ENCODE measurements around the gene TMX1. TPM values are rescaled to one million over a fixed set of nuclear protein-coding genes. Genes with fewer than 3 reads are reported as not detected.
"Not testable (repeated sequence)": the region's sequence is repeated elsewhere in the genome, so short reads cannot be mapped to it uniquely, and the experiment has no call there.

TMX1 gene
- 42.8 and 47.7 TPM in 2 replicates for total RNA-seq (2014; rRNA removed; shearing (Covaris generic))

- peaks cover 11% of the 10 kb centered on the region; the same call in 1 of the 2 replicates for H3K36me3 ChIP-seq
- H3K27ac ChIP-seq, result peak within 1 kb of the TSS; percentile 75
- peaks cover 6% of the 10 kb centered on the region; the same call in 1 of the 2 replicates for H3K4me1 ChIP-seq
- peak within 1 kb of the TSS; percentile 78 for H3K4me3 ChIP-seq
- peak; percentile 98 to 99 for DNase-seq
- H3K27me3 ChIP-seq, result no peaks in the 10 kb centered on the region
- no peaks in the 10 kb centered on the region for H3K9me3 ChIP-seq (replicated peaks)
Observed at GRCh38 chr14:51239813-51240803, at the start of gene TMX1. TSS of gene TMX1 (plus strand) at chr14:51240247. CDS start at chr14:51240293, 46 bp downstream.

- DNase-seq, result no peak
- H3K4me1 ChIP-seq, result peaks cover 23% of the 10 kb centered on the region
- H3K27me3 ChIP-seq, result no peaks in the 10 kb centered on the region
- H3K4me3 ChIP-seq, result no peak overlapping the region
- no peaks in the 10 kb centered on the region for H3K36me3 ChIP-seq
- H3K27ac ChIP-seq, result no peak overlapping the region
- no peaks in the 10 kb centered on the region for H3K9me3 ChIP-seq (replicated peaks)
Observed at GRCh38 chr14:51201890-51202289, 38.2 kb upstream of the TMX1 start.

- DNase-seq, result no peak
- Histone ChIP-seq H3K4me3 (no peak overlapping the region), H3K27ac (no peak overlapping the region), H3K4me1 (peaks cover 28% of the 10 kb centered on the region), H3K27me3 (no peaks in the 10 kb centered on the region), H3K36me3 (no peaks in the 10 kb centered on the region), H3K9me3 (replicated peaks) (no peaks in the 10 kb centered on the region)
Observed at GRCh38 chr14:51202914-51203665, 37.0 kb upstream of the TMX1 start.

- Histone ChIP-seq H3K9me3 (replicated peaks) (no peaks in the 10 kb centered on the region), H3K4me1 (peaks cover 28% of the 10 kb centered on the region), H3K4me3 (no peak overlapping the region), H3K27me3 (no peaks in the 10 kb centered on the region), H3K36me3 (no peaks in the 10 kb centered on the region), H3K27ac (no peak overlapping the region)
- no peak for DNase-seq
Observed at GRCh38 chr14:51203881-51204280, 36.2 kb upstream of the TMX1 start.

- Histone ChIP-seq H3K4me3 (no peak overlapping the region), H3K4me1 (peaks cover 28% of the 10 kb centered on the region), H3K27ac (peak overlapping the region; percentile 80), H3K36me3 (no peaks in the 10 kb centered on the region), H3K27me3 (no peaks in the 10 kb centered on the region), H3K9me3 (replicated peaks) (no peaks in the 10 kb centered on the region)
- peak; percentile 62 to 73 for DNase-seq
Observed at GRCh38 chr14:51205486-51205885, 34.6 kb upstream of the TMX1 start.

- Histone ChIP-seq H3K27me3 (no peaks in the 10 kb centered on the region), H3K36me3 (no peaks in the 10 kb centered on the region), H3K9me3 (replicated peaks) (no peaks in the 10 kb centered on the region), H3K4me3 (no peak overlapping the region), H3K27ac (peak overlapping the region; percentile 80), H3K4me1 (peaks cover 31% of the 10 kb centered on the region)
- DNase-seq, result peak in 1 of 2 experiments; percentile 16
Observed at GRCh38 chr14:51206462-51206861, 33.6 kb upstream of the TMX1 start.

- Histone ChIP-seq H3K4me3 (no peak overlapping the region), H3K27ac (no peak overlapping the region), H3K36me3 (no peaks in the 10 kb centered on the region), H3K4me1 (peaks cover 32% of the 10 kb centered on the region), H3K9me3 (replicated peaks) (no peaks in the 10 kb centered on the region), H3K27me3 (no peaks in the 10 kb centered on the region)
- no peak for DNase-seq
Observed at GRCh38 chr14:51207621-51208020, 32.4 kb upstream of the TMX1 start.

- Histone ChIP-seq H3K4me1 (peaks cover 32% of the 10 kb centered on the region), H3K4me3 (no peak overlapping the region), H3K27me3 (no peaks in the 10 kb centered on the region), H3K9me3 (replicated peaks) (no peaks in the 10 kb centered on the region), H3K36me3 (no peaks in the 10 kb centered on the region), H3K27ac (no peak overlapping the region)
- DNase-seq, result no peak
Observed at GRCh38 chr14:51208982-51209381, 31.1 kb upstream of the TMX1 start.

GRCh38 chr14:51209457-51209856 lies 30.6 kb upstream of the TMX1 start:
- peaks cover 32% of the 10 kb centered on the region for H3K4me1 ChIP-seq
- H3K9me3 ChIP-seq (replicated peaks), result no peaks in the 10 kb centered on the region
- peak in 1 of 2 experiments; percentile 19 for DNase-seq
- no peak overlapping the region for H3K4me3 ChIP-seq
- no peak overlapping the region for H3K27ac ChIP-seq
- no peaks in the 10 kb centered on the region for H3K36me3 ChIP-seq
- no peaks in the 10 kb centered on the region for H3K27me3 ChIP-seq

GRCh38 chr14:51210594-51210993 lies 29.5 kb upstream of the TMX1 start:
- Histone ChIP-seq H3K36me3 (no peaks in the 10 kb centered on the region), H3K4me3 (no peak overlapping the region), H3K4me1 (peaks cover 22% of the 10 kb centered on the region), H3K27ac (no peak overlapping the region), H3K27me3 (no peaks in the 10 kb centered on the region), H3K9me3 (replicated peaks) (no peaks in the 10 kb centered on the region)
- no peak for DNase-seq

- peak; percentile 28 to 61 for DNase-seq
- Histone ChIP-seq H3K4me1 (peaks cover 17% of the 10 kb centered on the region), H3K27ac (no peak overlapping the region), H3K27me3 (no peaks in the 10 kb centered on the region), H3K4me3 (no peak overlapping the region), H3K36me3 (no peaks in the 10 kb centered on the region), H3K9me3 (replicated peaks) (no peaks in the 10 kb centered on the region)
Observed at GRCh38 chr14:51211149-51211548, 28.9 kb upstream of the TMX1 start.

- no peaks in the 10 kb centered on the region for H3K9me3 ChIP-seq (replicated peaks)
- no peak overlapping the region for H3K27ac ChIP-seq
- H3K36me3 ChIP-seq, result no peaks in the 10 kb centered on the region
- DNase-seq, result no peak
- no peaks in the 10 kb centered on the region for H3K4me1 ChIP-seq
- no peaks in the 10 kb centered on the region for H3K27me3 ChIP-seq
- H3K4me3 ChIP-seq, result no peak overlapping the region
Observed at GRCh38 chr14:51216602-51217001, 23.4 kb upstream of the TMX1 start.

- Histone ChIP-seq H3K9me3 (replicated peaks) (no peaks in the 10 kb centered on the region), H3K4me3 (no peak overlapping the region), H3K36me3 (no peaks in the 10 kb centered on the region), H3K4me1 (no peaks in the 10 kb centered on the region), H3K27ac (no peak overlapping the region), H3K27me3 (no peaks in the 10 kb centered on the region)
- DNase-seq, result peak in 1 of 2 experiments; percentile 32
Observed at GRCh38 chr14:51219473-51220448, 20.3 kb upstream of the TMX1 start.

- H3K36me3 ChIP-seq; DNase-seq; H3K9me3 ChIP-seq (replicated peaks); H3K4me1 ChIP-seq; H3K4me3 ChIP-seq; H3K27ac ChIP-seq; H3K27me3 ChIP-seq: not testable (repeated sequence)
Observed at GRCh38 chr14:51223463-51223862, 16.6 kb upstream of the TMX1 start.

Measured in SJCRH30 (cell line).